ENCODE results near the gene IL18R1. TPM values are rescaled to one million over a fixed set of nuclear protein-coding genes. Genes with fewer than 3 reads are reported as not detected.

The IL18R1 gene
- total RNA-seq, 6 experiments from 2014 or later = 5.5 to 11.2 (median 8.1) TPM

DNA sequence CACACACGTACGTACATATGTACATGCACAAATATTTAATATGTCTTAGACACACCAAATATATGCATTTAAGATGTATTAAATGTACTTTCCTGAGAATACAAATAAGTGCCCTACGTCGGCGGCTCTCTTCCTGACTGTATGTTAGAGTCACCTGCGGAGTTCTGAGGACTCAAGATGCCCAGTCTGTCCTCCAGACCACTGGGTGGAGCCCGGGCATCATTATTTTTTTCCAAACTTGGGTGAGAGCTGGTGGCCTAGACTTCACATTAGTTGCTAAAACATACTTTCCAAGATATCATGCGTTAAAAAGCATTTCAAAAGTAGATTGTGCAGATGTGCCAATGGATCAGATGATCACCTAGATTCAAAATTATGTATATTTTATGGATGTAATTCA, 2.9 kb downstream of the IL18R1 start:
- DNase-seq (no peak), ATAC-seq (no peak)
- H3K36me3 ChIP-seq = no peaks in the 10 kb centered on the region
- TF ChIP-seq, protein P1, sequence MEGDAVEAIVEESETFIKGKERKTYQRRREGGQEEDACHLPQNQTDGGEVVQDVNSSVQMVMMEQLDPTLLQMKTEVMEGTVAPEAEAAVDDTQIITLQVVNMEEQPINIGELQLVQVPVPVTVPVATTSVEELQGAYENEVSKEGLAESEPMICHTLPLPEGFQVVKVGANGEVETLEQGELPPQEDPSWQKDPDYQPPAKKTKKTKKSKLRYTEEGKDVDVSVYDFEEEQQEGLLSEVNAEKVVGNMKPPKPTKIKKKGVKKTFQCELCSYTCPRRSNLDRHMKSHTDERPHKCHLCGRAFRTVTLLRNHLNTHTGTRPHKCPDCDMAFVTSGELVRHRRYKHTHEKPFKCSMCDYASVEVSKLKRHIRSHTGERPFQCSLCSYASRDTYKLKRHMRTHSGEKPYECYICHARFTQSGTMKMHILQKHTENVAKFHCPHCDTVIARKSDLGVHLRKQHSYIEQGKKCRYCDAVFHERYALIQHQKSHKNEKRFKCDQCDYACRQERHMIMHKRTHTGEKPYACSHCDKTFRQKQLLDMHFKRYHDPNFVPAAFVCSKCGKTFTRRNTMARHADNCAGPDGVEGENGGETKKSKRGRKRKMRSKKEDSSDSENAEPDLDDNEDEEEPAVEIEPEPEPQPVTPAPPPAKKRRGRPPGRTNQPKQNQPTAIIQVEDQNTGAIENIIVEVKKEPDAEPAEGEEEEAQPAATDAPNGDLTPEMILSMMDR (IDR thresholded peaks at IDR 0.05) = no peak
- no peak for TF ChIP-seq POLR2A (IDR thresholded peaks at IDR 0.05)
- peaks cover 0 to 7% (median 0%) of the 10 kb centered on the region in 4 donors for H3K4me1 ChIP-seq
- no peaks in the 10 kb centered on the region for H3K9me3 ChIP-seq
- intact Hi-C loops (cut with DNase I) = no loop called here
- 91% methylated on average over 8 of the region's 8 CpGs for WGBS (ENCODE audit: insufficient coverage, low coverage, low lambda C conversion rate, missing lambda C conversion rate)
- no peaks in the 10 kb centered on the region for H3K27me3 ChIP-seq
- no peak overlapping the region for H3K27ac ChIP-seq
- no peak overlapping the region for H3K4me3 ChIP-seq

- DNase-seq = no peak
- H3K27me3 ChIP-seq = no peaks in the 10 kb centered on the region
- no peak for TF ChIP-seq POLR2A (IDR thresholded peaks at IDR 0.05)
- TF ChIP-seq, protein P1 (IDR thresholded peaks at IDR 0.05) = no peak
- intact Hi-C loops (cut with DNase I) = no loop called here
- H3K4me1 ChIP-seq = peaks cover 0 to 7% (median 0%) of the 10 kb centered on the region in 4 donors
- no peaks in the 10 kb centered on the region for H3K36me3 ChIP-seq
- no peaks in the 10 kb centered on the region for H3K9me3 ChIP-seq
- WGBS (ENCODE audit: insufficient coverage, low coverage, low lambda C conversion rate, missing lambda C conversion rate) = 80% methylated on average over 3 of the region's 3 CpGs
- H3K4me3 ChIP-seq = no peak overlapping the region
- no peak overlapping the region for H3K27ac ChIP-seq
- ATAC-seq = no peak
These were observed 3.9 kb downstream of the IL18R1 start for GRCh38 chr2:102359527-102359926.

DNA sequence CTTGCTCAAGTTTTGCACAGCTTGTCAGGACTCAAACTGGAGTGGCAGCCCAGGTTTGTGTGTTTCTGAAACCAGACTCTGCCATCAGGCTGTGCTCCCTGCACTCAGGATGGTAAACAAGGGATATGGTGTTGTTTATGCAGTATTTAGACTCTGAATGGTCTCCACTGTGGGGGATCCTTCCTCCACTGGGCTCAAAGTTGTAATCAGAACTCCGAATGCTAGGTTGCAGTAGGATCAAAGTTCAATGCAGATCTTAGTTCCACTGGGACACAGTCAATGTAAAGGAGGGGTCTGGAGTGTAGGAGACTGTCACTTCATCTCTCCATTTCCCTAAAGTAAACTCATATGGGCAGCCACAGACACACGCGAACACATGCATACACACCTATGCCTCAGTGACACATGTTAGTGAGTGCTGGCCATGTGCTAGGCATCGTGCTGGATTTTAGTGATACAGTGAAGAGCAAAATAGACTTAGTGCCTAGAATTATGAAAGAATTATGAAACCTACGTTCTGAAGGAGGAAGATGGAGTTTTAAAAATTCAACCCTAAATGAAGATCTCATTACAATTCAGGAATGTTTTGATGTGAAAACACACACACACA, 6.1 kb downstream of the IL18R1 start:
- 63% methylated on average over 4 of the region's 5 CpGs for WGBS (ENCODE audit: insufficient coverage, low coverage, low lambda C conversion rate, missing lambda C conversion rate)
- ATAC-seq = no peak

GRCh38 chr2:102365763-102366162, 10.2 kb downstream of the IL18R1 start:
- Histone ChIP-seq H3K27ac (no peak overlapping the region), H3K4me1 (no peaks in the 10 kb centered on the region), H3K36me3 (no peaks in the 10 kb centered on the region), H3K9me3 (peaks cover 0 to 8% (median 3%) of the 10 kb centered on the region in 4 donors), H3K4me3 (no peak overlapping the region), H3K27me3 (no peaks in the 10 kb centered on the region)
- TF ChIP-seq, protein P1 (IDR thresholded peaks at IDR 0.05) = no peak
- no peak for TF ChIP-seq POLR2A (IDR thresholded peaks at IDR 0.05)
- WGBS (ENCODE audit: insufficient coverage, low coverage, low lambda C conversion rate, missing lambda C conversion rate) = 85% methylated on average over 1 of the region's 1 CpG
- ATAC-seq (no peak), DNase-seq (no peak)
- intact Hi-C loops (cut with DNase I) = no loop called here

More for the DNA sequence above, 6.1 kb downstream of the IL18R1 start:
- Histone ChIP-seq H3K36me3 (no peaks in the 10 kb centered on the region), H3K27ac (no peak overlapping the region), H3K4me1 (peaks cover 0 to 3% (median 0%) of the 10 kb centered on the region in 4 donors), H3K27me3 (no peaks in the 10 kb centered on the region), H3K4me3 (no peak overlapping the region), H3K9me3 (peaks cover 0 to 7% (median 2%) of the 10 kb centered on the region in 4 donors)
- no peak for DNase-seq
- TF ChIP-seq, protein P1 (IDR thresholded peaks at IDR 0.05) = no peak
- no peak for TF ChIP-seq POLR2A (IDR thresholded peaks at IDR 0.05)
- intact Hi-C loops (cut with DNase I) = no loop called here
